ENCODE data around the gene ABLIM1. TPM values are rescaled to one million over a fixed set of nuclear protein-coding genes. Genes with fewer than 3 reads are reported as not detected.

ABLIM1 gene
- total and polyA plus RNA-seq, 2 of the 13 experiments (the other 11 are each of a cell fraction or from before 2014, with no cell fraction given): 59.4 to 92.7 TPM

DNA sequence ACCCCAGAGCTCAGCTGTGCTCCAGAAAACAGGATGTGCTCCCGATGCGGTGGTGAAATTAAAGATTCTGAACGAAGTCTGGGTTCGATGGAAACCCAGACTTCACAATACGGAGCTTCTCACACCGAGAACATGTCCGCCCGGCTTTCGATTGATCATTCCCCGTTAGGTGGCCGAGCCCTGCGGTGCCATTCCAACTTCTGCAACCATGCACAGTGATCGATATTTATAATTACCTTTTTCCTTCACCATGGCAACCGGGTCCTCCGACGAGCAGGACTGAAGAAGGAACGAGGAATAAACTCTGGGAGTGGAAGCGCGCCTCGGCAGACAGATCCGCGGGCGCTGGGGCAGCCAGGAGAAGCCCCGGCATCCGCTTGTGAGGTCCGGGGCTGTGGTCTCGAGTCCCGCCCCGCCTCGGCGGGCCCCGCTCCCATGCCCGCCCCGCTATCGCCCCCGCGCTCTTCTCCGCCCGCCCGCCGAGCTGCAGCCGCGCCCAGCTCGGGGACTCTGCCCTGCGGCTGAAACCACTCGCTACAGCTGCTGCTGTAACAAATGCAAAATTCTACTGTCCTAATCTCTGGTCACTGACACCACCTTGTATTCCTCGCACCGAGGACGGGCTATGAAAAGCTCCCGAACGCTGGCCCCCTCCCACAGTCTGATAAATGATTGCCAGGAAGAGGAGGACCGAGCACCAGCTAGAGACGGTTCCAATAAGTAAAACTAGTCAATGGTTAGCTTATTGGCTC is 26.2 kb downstream of the ABLIM1 start (continued):
- TF ChIP-seq ZNF280B (CRISPR knock-in tag; IDR thresholded peaks at IDR 0.05; ENCODE audit: borderline replicate concordance) (no peak), SUZ12 (IDR thresholded peaks at IDR 0.05; ENCODE audit: low read depth, low read length) (no peak), NRL (CRISPR knock-in tag; IDR thresholded peaks at IDR 0.05; ENCODE audit: borderline replicate concordance) (no peak), ISX (CRISPR knock-in tag; conservative IDR thresholded peaks at IDR 0.05) (no peak), ADNP (CRISPR knock-in tag; IDR thresholded peaks at IDR 0.05) (no peak), GABPA (IDR thresholded peaks at IDR 0.05; ENCODE audit: low read depth, low read length) (no peak), GABPA (CRISPR knock-in tag; IDR thresholded peaks at IDR 0.05; ENCODE audit: low read depth) (no peak), HNRNPK (IDR thresholded peaks at IDR 0.05; ENCODE audit: low read depth, low read length, poor library complexity, severe bottlenecking) (no peak), PPARG (CRISPR knock-in tag; conservative IDR thresholded peaks at IDR 0.05) (no peak), POLR2AphosphoS5 (IDR thresholded peaks at IDR 0.05; ENCODE audit: low read depth, low read length) (no peak), ZNF263 (CRISPR knock-in tag; IDR thresholded peaks at IDR 0.05) (peak; percentile 62), ZNF446 (CRISPR knock-in tag; IDR thresholded peaks at IDR 0.05) (no peak), PLSCR1 (CRISPR knock-in tag; IDR thresholded peaks at IDR 0.05; ENCODE audit: borderline replicate concordance) (no peak), IRF2 (CRISPR knock-in tag; IDR thresholded peaks at IDR 0.05) (no peak), ZBTB43 (CRISPR knock-in tag; conservative IDR thresholded peaks at IDR 0.05) (no peak), PLRG1 (conservative IDR thresholded peaks at IDR 0.05) (no peak), KLF11 (CRISPR knock-in tag; IDR thresholded peaks at IDR 0.05) (no peak), ZNF614 (CRISPR knock-in tag; IDR thresholded peaks at IDR 0.05; ENCODE audit: borderline replicate concordance) (0 out of 2 replicates have a peak, but pooled peaks have one; percentile 28)
- TF ChIP-seq, protein P1, sequence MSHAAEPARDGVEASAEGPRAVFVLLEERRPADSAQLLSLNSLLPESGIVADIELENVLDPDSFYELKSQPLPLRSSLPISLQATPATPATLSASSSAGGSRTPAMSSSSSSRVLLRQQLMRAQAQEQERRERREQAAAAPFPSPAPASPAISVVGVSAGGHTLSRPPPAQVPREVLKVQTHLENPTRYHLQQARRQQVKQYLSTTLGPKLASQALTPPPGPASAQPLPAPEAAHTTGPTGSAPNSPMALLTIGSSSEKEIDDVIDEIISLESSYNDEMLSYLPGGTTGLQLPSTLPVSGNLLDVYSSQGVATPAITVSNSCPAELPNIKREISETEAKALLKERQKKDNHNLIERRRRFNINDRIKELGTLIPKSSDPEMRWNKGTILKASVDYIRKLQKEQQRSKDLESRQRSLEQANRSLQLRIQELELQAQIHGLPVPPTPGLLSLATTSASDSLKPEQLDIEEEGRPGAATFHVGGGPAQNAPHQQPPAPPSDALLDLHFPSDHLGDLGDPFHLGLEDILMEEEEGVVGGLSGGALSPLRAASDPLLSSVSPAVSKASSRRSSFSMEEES (CRISPR knock-in tag; IDR thresholded peaks at IDR 0.05): no peak
- TF ChIP-seq, protein P2, sequence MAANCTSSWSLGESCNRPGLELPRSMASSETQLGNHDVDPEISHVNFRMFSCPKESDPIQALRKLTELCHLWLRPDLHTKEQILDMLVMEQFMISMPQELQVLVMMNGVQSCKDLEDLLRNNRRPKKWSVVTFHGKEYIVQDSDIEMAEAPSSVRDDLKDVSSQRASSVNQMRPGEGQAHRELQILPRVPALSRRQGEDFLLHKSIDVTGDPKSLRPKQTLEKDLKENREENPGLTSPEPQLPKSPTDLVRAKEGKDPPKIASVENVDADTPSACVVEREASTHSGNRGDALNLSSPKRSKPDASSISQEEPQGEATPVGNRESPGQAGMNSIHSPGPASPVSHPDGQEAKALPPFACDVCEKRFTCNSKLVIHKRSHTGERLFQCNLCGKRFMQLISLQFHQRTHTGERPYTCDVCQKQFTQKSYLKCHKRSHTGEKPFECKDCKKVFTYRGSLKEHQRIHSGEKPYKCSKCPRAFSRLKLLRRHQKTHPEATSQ (CRISPR knock-in tag; IDR thresholded peaks at IDR 0.05; ENCODE audit: borderline replicate concordance): no peak
- TF ChIP-seq, protein P3, sequence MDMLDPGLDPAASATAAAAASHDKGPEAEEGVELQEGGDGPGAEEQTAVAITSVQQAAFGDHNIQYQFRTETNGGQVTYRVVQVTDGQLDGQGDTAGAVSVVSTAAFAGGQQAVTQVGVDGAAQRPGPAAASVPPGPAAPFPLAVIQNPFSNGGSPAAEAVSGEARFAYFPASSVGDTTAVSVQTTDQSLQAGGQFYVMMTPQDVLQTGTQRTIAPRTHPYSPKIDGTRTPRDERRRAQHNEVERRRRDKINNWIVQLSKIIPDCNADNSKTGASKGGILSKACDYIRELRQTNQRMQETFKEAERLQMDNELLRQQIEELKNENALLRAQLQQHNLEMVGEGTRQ (IDR thresholded peaks at IDR 0.05; ENCODE audit: low read depth, low read length): no peak
- TF ChIP-seq, protein P3 (CRISPR knock-in tag; IDR thresholded peaks at IDR 0.05; ENCODE audit: borderline replicate concordance): no peak

Measured in HepG2 (cell line).